ENCODE data around the gene B3GNT5.

B3GNT5 gene

DNA sequence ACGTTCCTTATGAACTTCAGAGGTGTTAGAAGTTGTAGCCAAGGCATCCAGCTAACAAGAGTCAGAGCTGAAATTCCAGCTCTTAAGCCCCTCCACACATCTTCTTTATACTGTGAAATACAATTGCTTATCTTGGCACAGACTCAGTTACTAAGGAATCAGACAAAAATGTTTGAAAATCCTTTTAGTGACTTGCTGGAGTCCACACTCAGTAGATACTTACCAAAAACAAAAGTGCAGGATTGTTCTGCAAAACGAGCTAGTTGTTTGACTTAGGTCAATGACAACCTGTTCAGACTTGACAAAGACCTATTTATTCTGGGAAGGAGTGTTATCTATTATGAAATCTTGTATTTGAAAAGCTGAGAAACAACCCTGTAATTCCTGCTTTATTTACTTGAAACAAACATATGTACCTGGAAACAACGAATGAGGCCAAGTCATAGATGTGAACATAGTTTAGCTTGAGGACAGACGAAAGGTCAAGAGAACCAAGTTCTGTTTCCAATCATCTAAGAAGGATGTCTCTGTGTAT lies 38.5 kb downstream of the B3GNT5 start:
- no peaks in the 10 kb centered on the region for H3K4me1 ChIP-seq (ENCODE audit: insufficient read depth, low read length, poor library complexity, severe bottlenecking)

DNA sequence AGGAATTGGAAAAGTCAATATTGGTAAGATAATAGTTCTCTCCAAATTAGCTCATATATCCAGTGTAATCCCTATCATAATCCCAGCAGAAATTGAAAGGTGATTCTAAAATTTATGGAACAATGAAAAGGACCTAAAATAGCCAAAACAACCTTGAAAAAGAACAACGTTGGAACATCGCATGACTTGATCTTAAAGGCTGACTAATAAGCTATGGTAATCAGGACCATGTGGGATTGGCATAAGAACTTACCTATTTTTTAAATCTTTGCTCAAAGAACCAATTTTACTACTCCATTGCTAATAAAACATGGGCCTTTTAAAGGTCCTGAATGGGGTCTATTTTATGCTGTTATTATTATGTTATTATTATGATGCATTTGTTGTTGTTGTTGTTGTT lies 40.9 kb downstream of the B3GNT5 start:
- H3K36me3 ChIP-seq (ENCODE audit: insufficient read depth, low read length), result no peaks in the 10 kb centered on the region
- no peaks in the 10 kb centered on the region for H3F3A ChIP-seq (ENCODE audit: low read depth)
- no peaks in the 10 kb centered on the region for H3K79me2 ChIP-seq (ENCODE audit: insufficient read depth, low read length)
- H3K9me2 ChIP-seq (replicated peaks; ENCODE audit: low read depth, low read length), result no peaks in the 10 kb centered on the region
- no peaks in the 10 kb centered on the region for H3K27me3 ChIP-seq (ENCODE audit: insufficient read depth, low read length, poor library complexity, severe bottlenecking)
- no peak overlapping the region for H3K4me3 ChIP-seq (ENCODE audit: low read length, poor library complexity, severe bottlenecking)
- H3K9ac ChIP-seq (ENCODE audit: low read depth, low read length, poor library complexity, severe bottlenecking), result no peak overlapping the region
- no peaks in the 10 kb centered on the region for H4K20me1 ChIP-seq (ENCODE audit: insufficient read depth, low read length, poor library complexity, severe bottlenecking)
- TF ChIP-seq, protein P1, sequence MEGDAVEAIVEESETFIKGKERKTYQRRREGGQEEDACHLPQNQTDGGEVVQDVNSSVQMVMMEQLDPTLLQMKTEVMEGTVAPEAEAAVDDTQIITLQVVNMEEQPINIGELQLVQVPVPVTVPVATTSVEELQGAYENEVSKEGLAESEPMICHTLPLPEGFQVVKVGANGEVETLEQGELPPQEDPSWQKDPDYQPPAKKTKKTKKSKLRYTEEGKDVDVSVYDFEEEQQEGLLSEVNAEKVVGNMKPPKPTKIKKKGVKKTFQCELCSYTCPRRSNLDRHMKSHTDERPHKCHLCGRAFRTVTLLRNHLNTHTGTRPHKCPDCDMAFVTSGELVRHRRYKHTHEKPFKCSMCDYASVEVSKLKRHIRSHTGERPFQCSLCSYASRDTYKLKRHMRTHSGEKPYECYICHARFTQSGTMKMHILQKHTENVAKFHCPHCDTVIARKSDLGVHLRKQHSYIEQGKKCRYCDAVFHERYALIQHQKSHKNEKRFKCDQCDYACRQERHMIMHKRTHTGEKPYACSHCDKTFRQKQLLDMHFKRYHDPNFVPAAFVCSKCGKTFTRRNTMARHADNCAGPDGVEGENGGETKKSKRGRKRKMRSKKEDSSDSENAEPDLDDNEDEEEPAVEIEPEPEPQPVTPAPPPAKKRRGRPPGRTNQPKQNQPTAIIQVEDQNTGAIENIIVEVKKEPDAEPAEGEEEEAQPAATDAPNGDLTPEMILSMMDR (conservative IDR thresholded peaks at IDR 0.05; ENCODE audit: low read length), result no peak
- no peak for TF ChIP-seq EZH2phosphoT487 (IDR thresholded peaks at IDR 0.05; ENCODE audit: borderline replicate concordance)
- H3K4me2 ChIP-seq (ENCODE audit: low read depth, low read length, poor library complexity, severe bottlenecking), result no peak overlapping the region
- no peaks in the 10 kb centered on the region for H3K9me3 ChIP-seq (ENCODE audit: insufficient read depth, low read depth, low read length)
- H3K4me1 ChIP-seq (ENCODE audit: insufficient read depth, low read length, poor library complexity, severe bottlenecking), result no peaks in the 10 kb centered on the region
- H2AFZ ChIP-seq (ENCODE audit: low read length), result no peak overlapping the region

More for the DNA sequence above, 38.5 kb downstream of the B3GNT5 start:
- Histone ChIP-seq H3K79me2 (ENCODE audit: insufficient read depth, low read length) (no peaks in the 10 kb centered on the region), H3K4me2 (ENCODE audit: low read depth, low read length, poor library complexity, severe bottlenecking) (no peak overlapping the region), H3K9ac (ENCODE audit: low read depth, low read length, poor library complexity, severe bottlenecking) (no peak overlapping the region), H4K20me1 (ENCODE audit: insufficient read depth, low read length, poor library complexity, severe bottlenecking) (no peaks in the 10 kb centered on the region), H3K27me3 (ENCODE audit: insufficient read depth, low read length, poor library complexity, severe bottlenecking) (no peaks in the 10 kb centered on the region), H3K9me3 (ENCODE audit: insufficient read depth, low read depth, low read length) (no peaks in the 10 kb centered on the region), H3K36me3 (ENCODE audit: insufficient read depth, low read length) (no peaks in the 10 kb centered on the region), H2AFZ (ENCODE audit: low read length) (no peak overlapping the region), H3K9me2 (replicated peaks; ENCODE audit: low read depth, low read length) (no peaks in the 10 kb centered on the region), H3F3A (ENCODE audit: low read depth) (no peaks in the 10 kb centered on the region), H3K4me3 (ENCODE audit: low read length, poor library complexity, severe bottlenecking) (no peak overlapping the region)
- no peak for TF ChIP-seq EZH2phosphoT487 (IDR thresholded peaks at IDR 0.05; ENCODE audit: borderline replicate concordance)
- TF ChIP-seq, protein P1 (conservative IDR thresholded peaks at IDR 0.05; ENCODE audit: low read length), result no peak

DNA sequence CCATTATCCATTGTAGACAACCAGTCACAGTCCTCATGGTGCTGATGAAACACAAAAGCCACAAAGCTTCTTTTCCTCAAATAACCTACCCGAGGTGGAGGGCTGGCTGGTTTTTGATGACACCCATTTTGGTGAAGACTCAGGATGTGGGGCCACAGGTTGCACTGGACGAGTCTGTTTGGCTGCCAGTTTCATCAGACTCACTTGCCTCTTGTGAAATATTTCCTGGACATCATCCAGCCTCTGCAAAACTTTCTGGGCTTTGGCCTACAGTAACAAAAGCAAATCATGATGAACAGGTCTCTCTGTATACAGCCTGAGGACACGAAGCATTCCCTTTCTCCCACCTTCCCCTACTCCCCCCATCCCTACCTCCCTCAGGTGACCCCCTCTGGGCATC lies 42.2 kb downstream of the B3GNT5 start:
- H3K9me3 ChIP-seq (ENCODE audit: insufficient read depth, low read depth, low read length), result no peaks in the 10 kb centered on the region

More for the DNA sequence above, 42.2 kb downstream of the B3GNT5 start:
- Histone ChIP-seq H2AFZ (ENCODE audit: low read length) (no peak overlapping the region), H3K27me3 (ENCODE audit: insufficient read depth, low read length, poor library complexity, severe bottlenecking) (no peaks in the 10 kb centered on the region), H3F3A (ENCODE audit: low read depth) (no peaks in the 10 kb centered on the region), H4K20me1 (ENCODE audit: insufficient read depth, low read length, poor library complexity, severe bottlenecking) (no peaks in the 10 kb centered on the region), H3K4me2 (ENCODE audit: low read depth, low read length, poor library complexity, severe bottlenecking) (no peak overlapping the region), H3K36me3 (ENCODE audit: insufficient read depth, low read length) (no peaks in the 10 kb centered on the region), H3K9ac (ENCODE audit: low read depth, low read length, poor library complexity, severe bottlenecking) (no peak overlapping the region), H3K9me2 (replicated peaks; ENCODE audit: low read depth, low read length) (no peaks in the 10 kb centered on the region), H3K79me2 (ENCODE audit: insufficient read depth, low read length) (no peaks in the 10 kb centered on the region), H3K4me1 (ENCODE audit: insufficient read depth, low read length, poor library complexity, severe bottlenecking) (no peaks in the 10 kb centered on the region), H3K4me3 (ENCODE audit: low read length, poor library complexity, severe bottlenecking) (no peak overlapping the region)
- TF ChIP-seq EZH2phosphoT487 (IDR thresholded peaks at IDR 0.05; ENCODE audit: borderline replicate concordance), result no peak
- TF ChIP-seq, protein P1 (conservative IDR thresholded peaks at IDR 0.05; ENCODE audit: low read length), result no peak
